ENCODE measurements around the gene TTC33. TPM values are rescaled to one million over a fixed set of nuclear protein-coding genes. Genes with fewer than 3 reads are reported as not detected.

The TTC33 gene
- total RNA-seq, 1 experiment from 2014 or later, result 35.3 TPM

DNA sequence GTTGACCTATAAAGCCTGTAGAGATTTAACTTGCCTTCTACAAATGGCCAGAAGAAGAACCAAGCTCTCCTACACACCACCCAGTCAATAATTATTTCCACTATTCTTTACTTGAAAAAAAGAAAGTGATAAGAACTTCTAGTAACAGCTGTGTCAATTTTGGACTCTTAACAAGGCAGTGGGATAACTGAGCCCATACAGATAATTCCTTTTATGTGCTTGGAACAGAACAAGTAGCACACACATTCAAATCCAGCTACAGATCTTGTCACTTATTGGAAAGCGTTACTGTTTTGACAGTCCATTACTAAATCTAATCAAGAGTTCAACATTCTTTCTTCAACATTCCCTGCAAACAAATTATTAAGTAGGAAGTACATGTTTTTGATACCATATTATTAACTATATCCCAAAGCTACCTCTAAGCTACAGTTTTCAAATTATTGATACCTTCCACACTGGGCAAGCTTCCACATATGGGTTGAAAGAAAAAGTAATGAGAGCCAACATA is 69.7 kb downstream of the TTC33 start:
- no peaks in the 10 kb centered on the region; the same call in 1 of the 2 replicates for H3K9me3 ChIP-seq (replicated peaks)
- no peak overlapping the region for H3K4me3 ChIP-seq
- peaks cover 20% of the 10 kb centered on the region for H3K4me1 ChIP-seq
- no peaks in the 10 kb centered on the region; the same call in 1 of the 2 replicates for H3K36me3 ChIP-seq
- no peak overlapping the region for H3K27ac ChIP-seq
- no peaks in the 10 kb centered on the region for H3K27me3 ChIP-seq
- no peak for DNase-seq

DNA sequence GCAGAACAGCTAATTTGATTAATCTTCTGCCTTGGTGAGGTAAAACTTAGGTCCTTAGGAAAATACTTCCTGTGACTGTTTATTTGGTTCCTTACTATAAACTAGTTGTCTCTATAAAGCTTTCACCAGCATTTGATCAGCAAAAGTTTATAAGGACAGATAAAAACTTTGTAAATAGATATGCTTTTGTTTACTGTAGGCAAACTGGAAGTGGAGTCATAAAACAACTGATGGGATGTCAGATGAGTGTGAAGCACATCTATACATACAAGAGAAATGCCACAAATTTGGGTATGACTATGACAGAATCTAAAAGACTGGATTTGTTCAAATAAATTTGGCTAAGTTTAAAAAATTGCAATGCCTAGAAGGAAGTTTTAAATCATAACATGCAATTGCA is 70.6 kb downstream of the TTC33 start:
- no peaks in the 10 kb centered on the region for H3K27me3 ChIP-seq
- no peak for DNase-seq
- H3K9me3 ChIP-seq (replicated peaks), result no peaks in the 10 kb centered on the region; the same call in 1 of the 2 replicates
- no peak overlapping the region for H3K4me3 ChIP-seq
- peaks cover 20% of the 10 kb centered on the region for H3K4me1 ChIP-seq
- H3K36me3 ChIP-seq, result no peaks in the 10 kb centered on the region; the same call in 1 of the 2 replicates
- no peak overlapping the region for H3K27ac ChIP-seq

DNA sequence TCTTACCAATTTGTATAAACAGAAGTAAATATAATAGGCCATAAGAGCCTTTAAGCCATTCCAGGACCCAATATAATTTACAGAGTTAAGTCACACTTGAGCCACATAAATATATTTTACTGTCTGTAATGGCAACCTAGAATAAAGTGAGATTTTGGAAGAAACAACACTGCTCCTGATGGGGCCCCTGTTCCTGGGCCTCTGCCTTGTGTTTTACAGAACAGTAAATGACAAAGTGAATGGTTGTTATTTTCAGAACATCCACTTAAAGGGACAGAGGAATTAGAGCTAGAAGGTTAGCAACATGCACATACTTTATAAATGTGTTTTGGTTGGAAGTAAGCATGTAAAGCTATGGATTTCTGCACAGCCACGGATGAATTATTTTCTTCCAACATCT is 72.5 kb downstream of the TTC33 start:
- no peaks in the 10 kb centered on the region; the same call in 1 of the 2 replicates for H3K36me3 ChIP-seq
- no peak overlapping the region for H3K27ac ChIP-seq
- H3K27me3 ChIP-seq, result no peaks in the 10 kb centered on the region
- no peaks in the 10 kb centered on the region; the same call in 1 of the 2 replicates for H3K9me3 ChIP-seq (replicated peaks)
- H3K4me1 ChIP-seq, result peaks cover 12% of the 10 kb centered on the region
- peak overlapping the region; percentile 8; the same call in 1 of the 2 replicates for H3K4me3 ChIP-seq
- no peak for DNase-seq

DNA sequence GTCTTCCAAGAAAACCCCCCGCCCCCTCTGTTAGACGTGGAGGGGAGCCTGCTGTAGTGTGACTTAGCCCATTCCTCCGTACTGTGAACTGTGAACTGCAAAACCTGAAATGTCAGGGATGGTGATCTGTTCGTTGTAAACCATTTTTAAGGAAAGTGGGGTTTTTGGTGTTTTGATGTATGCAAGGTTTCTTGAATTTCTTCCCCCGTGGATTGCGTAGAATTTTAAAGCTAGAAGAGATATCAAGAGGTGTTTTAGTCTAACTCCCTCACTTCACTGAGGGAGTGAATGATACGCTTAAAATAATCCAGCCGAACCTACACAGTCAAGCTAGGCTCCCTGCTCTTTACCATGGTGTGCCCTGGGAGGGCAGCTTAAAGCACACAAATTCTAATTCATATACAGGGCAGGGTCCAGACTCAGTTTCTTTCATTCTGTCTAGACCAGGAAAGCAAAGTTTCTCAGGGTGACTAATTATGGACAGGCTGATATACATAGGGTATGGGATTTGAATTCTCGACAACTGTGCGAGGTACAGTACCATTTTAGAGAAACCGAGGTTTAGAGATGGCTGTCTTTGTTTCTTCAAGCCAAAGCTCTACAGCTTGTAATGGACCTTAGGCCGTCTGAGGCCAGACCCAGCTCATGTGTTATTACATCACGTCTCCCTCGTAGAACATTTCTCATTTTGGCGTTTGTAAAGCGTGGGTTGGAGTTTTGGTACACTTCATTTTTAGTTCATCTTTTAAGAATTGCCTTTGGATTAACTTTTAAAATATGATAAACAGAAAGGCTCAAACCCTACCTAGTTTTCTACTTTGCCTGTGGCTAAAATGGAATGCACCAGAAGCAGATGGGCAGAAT is 73.4 kb downstream of the TTC33 start:
- DNase-seq, result no peak
- Histone ChIP-seq H3K27ac (no peak overlapping the region), H3K4me3 (peak overlapping the region; percentile 8), H3K36me3 (no peaks in the 10 kb centered on the region; the same call in 1 of the 2 replicates), H3K9me3 (replicated peaks) (no peaks in the 10 kb centered on the region; the same call in 1 of the 2 replicates), H3K4me1 (peaks cover 8% of the 10 kb centered on the region), H3K27me3 (no peaks in the 10 kb centered on the region)

DNA sequence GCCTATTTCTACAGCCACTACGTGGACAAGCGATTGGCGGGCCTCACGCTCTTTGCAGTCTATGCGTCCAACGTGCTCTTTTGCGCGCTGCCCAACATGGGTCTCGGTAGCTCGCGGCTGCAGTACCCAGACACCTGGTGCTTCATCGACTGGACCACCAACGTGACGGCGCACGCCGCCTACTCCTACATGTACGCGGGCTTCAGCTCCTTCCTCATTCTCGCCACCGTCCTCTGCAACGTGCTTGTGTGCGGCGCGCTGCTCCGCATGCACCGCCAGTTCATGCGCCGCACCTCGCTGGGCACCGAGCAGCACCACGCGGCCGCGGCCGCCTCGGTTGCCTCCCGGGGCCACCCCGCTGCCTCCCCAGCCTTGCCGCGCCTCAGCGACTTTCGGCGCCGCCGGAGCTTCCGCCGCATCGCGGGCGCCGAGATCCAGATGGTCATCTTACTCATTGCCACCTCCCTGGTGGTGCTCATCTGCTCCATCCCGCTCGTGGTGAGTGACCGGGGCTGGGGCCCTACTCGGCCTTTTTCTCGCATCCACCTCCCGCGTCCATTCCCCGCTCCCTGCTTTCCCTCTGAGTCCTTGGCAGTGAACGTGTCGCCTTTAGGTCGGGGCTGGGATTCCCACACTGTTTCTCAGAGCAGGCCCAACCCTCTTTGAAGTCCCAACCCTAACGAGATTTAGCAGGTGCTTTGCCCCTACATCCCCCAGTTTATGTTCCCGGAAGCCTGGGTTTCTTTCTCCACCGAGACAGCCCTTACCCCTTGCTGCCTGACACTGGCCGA is 74.2 kb downstream of the TTC33 start:
- no peak for DNase-seq
- Histone ChIP-seq H3K36me3 (no peaks in the 10 kb centered on the region; the same call in 1 of the 2 replicates), H3K4me1 (peaks cover 15% of the 10 kb centered on the region), H3K27me3 (no peaks in the 10 kb centered on the region), H3K9me3 (replicated peaks) (no peaks in the 10 kb centered on the region; the same call in 1 of the 2 replicates), H3K4me3 (peak overlapping the region; percentile 8; the same call in 1 of the 2 replicates), H3K27ac (no peak overlapping the region)

DNA sequence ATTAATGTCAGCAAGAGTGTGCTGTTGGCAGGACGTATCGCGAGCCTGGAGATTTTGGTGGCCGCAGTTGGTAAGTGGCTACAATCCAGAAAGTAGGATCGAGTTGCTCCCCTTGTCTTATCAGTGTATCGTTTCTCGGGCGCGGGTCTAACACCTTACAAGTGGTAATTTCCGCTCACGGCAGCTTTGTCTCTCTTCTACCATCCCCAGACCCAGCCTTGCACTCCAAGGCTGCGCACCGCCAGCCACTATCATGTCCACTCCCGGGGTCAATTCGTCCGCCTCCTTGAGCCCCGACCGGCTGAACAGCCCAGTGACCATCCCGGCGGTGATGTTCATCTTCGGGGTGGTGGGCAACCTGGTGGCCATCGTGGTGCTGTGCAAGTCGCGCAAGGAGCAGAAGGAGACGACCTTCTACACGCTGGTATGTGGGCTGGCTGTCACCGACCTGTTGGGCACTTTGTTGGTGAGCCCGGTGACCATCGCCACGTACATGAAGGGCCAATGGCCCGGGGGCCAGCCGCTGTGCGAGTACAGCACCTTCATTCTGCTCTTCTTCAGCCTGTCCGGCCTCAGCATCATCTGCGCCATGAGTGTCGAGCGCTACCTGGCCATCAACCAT is 74.9 kb downstream of the TTC33 start:
- no peak overlapping the region; the same call in 1 of the 2 replicates for H3K4me3 ChIP-seq
- H3K4me1 ChIP-seq, result peaks cover 14% of the 10 kb centered on the region
- H3K27me3 ChIP-seq, result no peaks in the 10 kb centered on the region
- DNase-seq, result no peak
- no peak overlapping the region for H3K27ac ChIP-seq
- no peaks in the 10 kb centered on the region; the same call in 1 of the 2 replicates for H3K36me3 ChIP-seq
- no peaks in the 10 kb centered on the region; the same call in 1 of the 2 replicates for H3K9me3 ChIP-seq (replicated peaks)

DNA sequence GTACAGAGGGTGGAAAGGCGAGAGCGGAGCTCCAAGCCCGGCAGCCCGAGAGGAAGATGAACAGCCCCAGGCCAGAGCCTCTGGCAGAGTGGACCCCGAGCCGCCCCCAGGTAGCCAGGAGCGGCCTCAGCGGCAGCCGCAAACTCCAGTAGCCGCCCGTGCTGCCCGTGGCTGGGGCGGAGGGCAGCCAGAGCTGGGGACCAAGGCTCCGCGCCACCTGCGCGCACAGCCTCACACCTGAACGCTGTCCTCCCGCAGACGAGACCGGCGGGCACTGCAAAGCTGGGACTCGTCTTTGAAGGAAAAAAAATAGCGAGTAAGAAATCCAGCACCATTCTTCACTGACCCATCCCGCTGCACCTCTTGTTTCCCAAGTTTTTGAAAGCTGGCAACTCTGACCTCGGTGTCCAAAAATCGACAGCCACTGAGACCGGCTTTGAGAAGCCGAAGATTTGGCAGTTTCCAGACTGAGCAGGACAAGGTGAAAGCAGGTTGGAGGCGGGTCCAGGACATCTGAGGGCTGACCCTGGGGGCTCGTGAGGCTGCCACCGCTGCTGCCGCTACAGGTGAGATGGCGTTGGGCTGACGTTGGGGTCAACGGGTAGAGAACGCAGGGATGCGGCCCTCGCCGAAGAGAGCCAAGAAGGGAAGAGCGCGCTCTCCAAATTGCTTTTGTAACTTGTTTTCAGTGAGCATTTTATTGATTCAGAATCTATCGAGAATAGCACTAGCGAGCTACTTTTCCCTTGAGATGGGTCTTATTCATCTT is 75.7 kb downstream of the TTC33 start, which contains the start of gene PTGER4:
TSS of gene PTGER4 (plus strand) at position 3 of the 769 bp plus-strand sequence. CDS start 1,079 bp downstream, outside the sequence.
- Histone ChIP-seq H3K27ac (peak within 1 kb of the TSS; percentile 62), H3K4me3 (peak within 1 kb of the TSS; percentile 64), H3K27me3 (no peaks in the 10 kb centered on the region), H3K4me1 (peaks cover 12% of the 10 kb centered on the region), H3K9me3 (replicated peaks) (no peaks in the 10 kb centered on the region; the same call in 1 of the 2 replicates), H3K36me3 (no peaks in the 10 kb centered on the region; the same call in 1 of the 2 replicates)
- DNase-seq, result peak in 1 of 2 experiments; percentile 17

DNA sequence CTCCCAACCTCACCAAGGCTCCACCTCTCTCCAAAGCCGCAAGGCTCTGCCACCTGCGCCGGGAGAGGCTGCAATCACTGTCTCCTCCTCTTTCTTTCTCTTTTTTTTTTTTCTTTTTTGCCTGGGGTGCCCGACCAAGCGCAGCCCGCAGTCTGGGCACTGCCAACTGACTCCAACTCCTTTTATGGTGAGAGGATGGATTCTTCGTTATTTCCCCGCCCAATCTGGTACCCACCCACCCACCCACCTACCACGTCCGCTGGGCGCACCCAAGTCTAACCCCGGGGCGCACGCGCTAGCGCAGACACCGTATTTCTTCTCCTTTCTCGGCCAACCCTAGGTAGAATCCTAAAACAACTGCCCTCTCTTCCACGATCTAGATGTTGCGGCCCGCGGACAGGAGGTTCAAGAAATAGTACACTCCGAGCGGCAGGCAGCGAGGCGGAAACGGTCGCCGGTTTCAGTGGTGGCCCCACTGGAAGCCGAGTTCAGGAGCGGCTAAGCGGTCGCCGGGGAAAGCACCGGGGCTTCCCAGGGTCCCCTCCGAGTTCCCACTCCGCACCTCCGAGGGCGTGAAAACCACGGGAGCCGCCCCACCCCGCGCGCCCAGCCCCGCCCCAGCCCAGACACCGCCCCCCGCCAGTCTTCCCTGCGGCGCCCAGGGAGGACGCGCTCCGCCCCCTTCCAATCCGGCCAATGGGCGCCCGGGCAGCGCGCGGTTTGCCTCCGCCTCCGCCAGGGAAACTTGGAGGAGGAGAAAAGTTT is 76.4 kb downstream of the TTC33 start:
- Histone ChIP-seq H3K27me3 (no peaks in the 10 kb centered on the region), H3K4me3 (peak overlapping the region; percentile 64), H3K36me3 (no peaks in the 10 kb centered on the region; the same call in 1 of the 2 replicates), H3K4me1 (peaks cover 12% of the 10 kb centered on the region), H3K27ac (peak overlapping the region; percentile 62), H3K9me3 (replicated peaks) (no peaks in the 10 kb centered on the region; the same call in 1 of the 2 replicates)
- DNase-seq, result peak; percentile 92 to 96

DNA sequence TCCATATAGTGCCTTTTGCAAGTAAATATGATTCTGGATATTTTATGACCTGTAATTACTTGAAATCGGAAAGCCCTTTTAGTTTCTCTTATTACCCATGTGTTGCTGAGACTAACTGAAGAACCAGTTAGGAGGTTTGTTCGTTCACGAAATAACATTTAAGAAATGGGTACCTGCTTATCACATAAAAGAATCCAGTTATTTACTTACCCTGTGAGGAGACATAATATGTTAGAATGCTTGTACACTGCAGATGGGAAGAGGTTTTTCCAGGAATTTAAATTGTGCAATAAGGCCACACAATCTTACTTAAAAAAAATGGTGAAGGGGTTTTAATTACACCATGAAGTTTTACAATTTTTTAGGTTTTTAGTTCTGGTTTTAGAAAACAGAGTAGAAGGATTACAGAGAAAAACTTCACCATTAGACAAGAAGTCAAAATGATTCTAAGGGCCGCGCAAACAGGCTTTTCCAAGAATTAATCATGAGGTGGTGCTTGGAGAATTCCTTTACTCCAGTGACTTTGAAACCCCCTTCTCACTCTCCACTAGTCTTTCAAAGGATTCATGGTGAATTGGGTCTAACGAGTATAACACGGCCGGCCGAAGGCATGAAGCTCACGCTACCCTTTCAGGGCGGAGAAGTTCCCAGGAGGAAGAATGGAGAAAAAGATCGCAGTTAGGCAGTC is 77.2 kb downstream of the TTC33 start:
- Histone ChIP-seq H3K36me3 (no peaks in the 10 kb centered on the region; the same call in 1 of the 2 replicates), H3K4me1 (peaks cover 12% of the 10 kb centered on the region), H3K27me3 (no peaks in the 10 kb centered on the region), H3K4me3 (peak overlapping the region; percentile 64), H3K27ac (peak overlapping the region; percentile 62), H3K9me3 (replicated peaks) (no peaks in the 10 kb centered on the region; the same call in 1 of the 2 replicates)
- DNase-seq, result no peak

DNA sequence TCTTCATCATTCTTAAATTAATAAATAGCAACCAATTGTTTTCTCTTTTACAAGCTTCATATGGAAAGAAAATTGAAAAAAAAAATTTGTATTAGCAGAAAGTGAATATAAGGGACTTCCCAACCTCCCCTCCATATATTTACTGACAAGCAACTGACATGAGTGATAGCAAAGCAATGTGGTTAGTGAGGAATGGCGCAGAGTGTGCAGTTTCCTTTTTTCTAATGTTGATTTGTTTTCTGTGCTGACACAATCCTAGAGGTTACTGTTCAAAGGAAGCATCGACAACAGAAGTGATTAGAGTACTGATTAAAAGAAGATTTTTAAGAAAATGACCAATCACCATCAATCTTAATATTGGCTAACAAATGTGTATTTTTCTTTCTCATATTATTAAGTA is 77.7 kb downstream of the TTC33 start:
- Histone ChIP-seq H3K9me3 (replicated peaks) (no peaks in the 10 kb centered on the region; the same call in 1 of the 2 replicates), H3K4me3 (peak overlapping the region; percentile 64), H3K27ac (peak overlapping the region; percentile 62), H3K36me3 (no peaks in the 10 kb centered on the region; the same call in 1 of the 2 replicates), H3K27me3 (no peaks in the 10 kb centered on the region), H3K4me1 (peaks cover 12% of the 10 kb centered on the region)
- DNase-seq, result peak in 1 of 2 experiments; percentile 38

DNA sequence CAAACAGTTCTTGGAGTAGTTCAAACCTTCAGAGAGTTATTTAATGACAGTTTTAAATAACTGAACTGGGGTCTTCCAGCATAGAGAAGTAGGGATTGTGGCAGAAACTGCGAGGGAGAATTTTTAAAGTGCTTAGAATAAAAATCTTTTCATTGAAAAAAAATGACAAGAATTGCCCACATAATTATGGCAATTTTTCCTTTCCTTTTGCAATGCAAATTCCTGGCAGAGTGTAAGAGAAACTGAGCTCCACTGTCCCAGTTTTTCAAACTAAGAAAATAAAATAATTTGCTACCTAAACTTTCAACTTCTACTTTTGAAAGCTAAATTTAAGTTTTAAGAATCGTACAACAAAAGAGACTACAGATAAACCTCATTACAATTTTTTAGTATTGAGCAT is 78.3 kb downstream of the TTC33 start:
- Histone ChIP-seq H3K4me3 (peak overlapping the region; percentile 64), H3K4me1 (peaks cover 7% of the 10 kb centered on the region)
- DNase-seq, result no peak

DNA sequence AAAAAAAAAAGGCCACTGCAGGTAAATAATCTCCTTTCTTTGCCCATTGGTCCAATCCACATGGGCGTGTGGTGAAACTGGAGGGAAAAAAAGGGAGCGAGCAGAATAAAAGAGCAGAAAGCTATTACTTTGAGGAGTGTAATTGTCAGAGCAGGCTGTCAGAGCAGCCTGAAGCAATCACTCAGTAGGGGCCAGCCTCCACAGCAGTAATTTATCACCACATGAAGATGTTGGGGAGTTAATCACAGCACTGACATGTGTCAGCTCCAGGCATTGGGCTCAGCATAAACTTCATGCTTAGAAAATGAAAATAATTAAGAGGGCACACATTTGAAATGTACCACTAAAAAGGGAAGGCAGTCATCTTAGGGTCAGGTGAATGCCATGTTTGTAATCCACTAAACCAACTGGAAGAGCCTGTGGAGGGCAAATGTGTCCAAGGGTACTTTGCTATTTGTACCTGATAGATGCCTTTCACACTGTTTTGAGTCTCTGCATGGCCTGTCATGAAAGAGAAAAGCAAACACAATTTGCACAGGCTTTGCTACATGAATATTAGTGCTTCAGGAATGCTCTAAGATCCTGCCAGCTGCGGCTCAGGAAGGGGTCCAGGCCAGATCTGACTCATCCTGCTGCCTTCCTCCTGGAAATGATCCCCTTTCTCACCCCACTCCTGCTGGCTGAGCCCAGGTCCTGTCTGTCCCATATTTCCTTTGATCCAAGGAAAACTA is 79.0 kb downstream of the TTC33 start:
- DNase-seq, result peak; percentile 80 to 88
- no peaks in the 10 kb centered on the region; the same call in 1 of the 2 replicates for H3K36me3 ChIP-seq
- H3K9me3 ChIP-seq (replicated peaks), result no peaks in the 10 kb centered on the region; the same call in 1 of the 2 replicates
- H3K4me3 ChIP-seq, result peak overlapping the region; percentile 64
- H3K4me1 ChIP-seq, result peaks cover 7% of the 10 kb centered on the region
- no peaks in the 10 kb centered on the region for H3K27me3 ChIP-seq
- H3K27ac ChIP-seq, result peak overlapping the region; percentile 62

More for the DNA sequence above, 78.3 kb downstream of the TTC33 start:
- Histone ChIP-seq H3K27me3 (no peaks in the 10 kb centered on the region), H3K36me3 (no peaks in the 10 kb centered on the region; the same call in 1 of the 2 replicates), H3K9me3 (replicated peaks) (no peaks in the 10 kb centered on the region; the same call in 1 of the 2 replicates), H3K27ac (peak overlapping the region; percentile 62)

All from SJCRH30 (cell line).